NOMO-1 treated with DMSO at 0.1 percent for 48 hours (cell line): ENCODE results near the gene GPHA2.
A peak's percentile ranks its signal among the peaks of the same experiment; 100 is the strongest.
"Not testable (repeated sequence)": the region's sequence is repeated elsewhere in the genome, so short reads cannot be mapped to it uniquely, and the experiment has no call there.

Experiments
- DNase-seq: peaks from one replicate; lab custom pipeline; 2025; ENCODE audit not compliant: unreplicated experiment; lab: John Stamatoyannopoulos, UW

GPHA2 gene, protein sequence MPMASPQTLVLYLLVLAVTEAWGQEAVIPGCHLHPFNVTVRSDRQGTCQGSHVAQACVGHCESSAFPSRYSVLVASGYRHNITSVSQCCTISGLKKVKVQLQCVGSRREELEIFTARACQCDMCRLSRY

DNA sequence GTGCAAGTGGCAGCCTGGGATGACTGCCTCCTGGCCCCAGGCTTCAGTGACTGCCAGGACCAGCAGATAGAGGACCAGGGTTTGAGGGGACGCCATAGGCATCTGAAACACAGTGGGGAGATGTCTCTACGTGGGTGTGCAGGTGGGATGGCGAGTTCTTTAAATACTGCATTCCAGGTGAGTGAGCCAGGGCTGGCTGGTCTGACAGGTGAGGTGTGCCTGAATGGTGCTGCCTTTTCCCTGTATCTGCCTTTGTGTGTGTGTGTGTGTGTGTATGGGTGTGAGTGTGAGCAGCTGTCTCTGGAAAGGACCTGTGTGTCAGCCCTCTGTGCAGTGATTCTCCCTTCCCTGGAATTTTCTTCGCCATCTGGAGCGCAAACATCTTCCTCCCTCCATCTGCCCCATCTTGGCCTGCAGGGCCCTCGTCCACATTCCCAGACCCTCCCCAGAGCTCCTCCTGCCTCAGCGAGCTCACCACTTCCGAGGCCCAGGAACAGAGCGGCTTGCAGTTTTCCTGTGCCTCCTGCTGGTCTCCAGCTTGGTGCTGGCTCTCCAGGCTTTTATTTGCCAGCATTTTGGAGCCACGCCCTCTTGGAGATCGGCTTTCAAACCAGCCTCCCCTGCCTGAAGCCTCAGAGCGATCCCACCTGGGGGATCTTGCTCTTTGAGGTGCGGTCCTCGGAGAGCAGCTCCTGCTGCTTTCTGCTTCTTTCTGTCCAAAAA lies at the start of gene GPHA2:
TSS of gene GPHA2 (minus strand) at position 535 of the 723 bp plus-strand sequence. CDS start at position 102, 433 bp downstream.
- DNase-seq: no peak

DNA sequence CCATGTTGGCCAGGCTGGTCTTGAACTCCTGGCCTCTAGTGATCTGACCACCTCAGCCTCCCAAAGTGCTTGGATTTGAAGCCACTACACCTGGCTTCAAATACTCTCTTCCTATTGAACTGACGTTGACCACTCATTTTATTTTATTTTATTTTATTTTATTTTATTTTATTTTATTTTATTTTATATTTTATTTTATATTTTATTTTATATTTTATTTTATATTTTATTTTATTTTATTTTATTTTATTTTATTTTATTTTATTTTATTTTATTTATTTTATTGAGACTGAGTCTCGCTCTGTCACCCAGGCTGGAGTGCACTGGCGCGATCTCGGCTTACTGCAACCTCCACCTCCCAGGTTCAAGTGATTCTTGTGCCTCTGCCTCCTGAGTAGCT lies 47.6 kb upstream of the GPHA2 start:
- not testable (repeated sequence) for DNase-seq

DNA sequence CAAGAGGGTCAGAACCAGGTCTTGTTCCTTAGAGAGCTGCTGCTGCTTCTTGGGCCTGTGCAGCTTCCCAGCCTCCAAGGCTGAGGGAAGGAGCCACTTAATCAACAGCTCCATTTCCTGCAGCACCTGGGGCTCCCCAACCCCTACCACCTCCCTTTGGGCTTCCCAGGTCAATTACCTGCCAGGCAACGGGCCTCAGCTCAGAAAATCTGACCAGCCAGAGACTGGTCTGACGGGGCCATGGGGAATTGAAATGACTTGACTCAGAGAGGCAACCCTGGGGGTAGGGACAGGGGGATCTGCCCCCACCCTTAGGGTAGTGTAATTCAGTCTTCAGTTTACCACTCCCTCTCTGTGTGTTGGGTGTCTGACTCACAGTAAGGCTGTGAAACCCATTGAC lies 41.0 kb upstream of the GPHA2 start:
- DNase-seq: no peak

DNA sequence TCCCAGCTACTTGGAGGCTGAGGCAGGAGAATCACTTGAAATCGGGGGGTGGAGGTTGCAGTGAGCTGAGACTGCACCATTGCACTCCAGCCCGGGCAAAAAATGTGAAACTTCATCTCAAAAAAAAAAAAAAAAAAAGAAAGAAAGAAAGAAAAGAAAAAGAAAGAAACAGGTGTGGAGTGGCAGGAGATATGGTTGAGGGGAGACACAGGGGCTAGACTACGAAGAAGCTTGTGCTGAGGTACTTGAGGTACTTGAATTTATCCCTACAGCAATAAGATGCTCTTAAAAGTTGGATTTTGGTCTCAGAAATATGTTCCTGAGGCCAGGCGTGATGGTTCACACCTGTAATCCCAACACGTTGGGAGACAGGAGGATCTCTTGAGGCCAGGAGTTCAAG lies 38.4 kb upstream of the GPHA2 start:
- DNase-seq: no peak

DNA sequence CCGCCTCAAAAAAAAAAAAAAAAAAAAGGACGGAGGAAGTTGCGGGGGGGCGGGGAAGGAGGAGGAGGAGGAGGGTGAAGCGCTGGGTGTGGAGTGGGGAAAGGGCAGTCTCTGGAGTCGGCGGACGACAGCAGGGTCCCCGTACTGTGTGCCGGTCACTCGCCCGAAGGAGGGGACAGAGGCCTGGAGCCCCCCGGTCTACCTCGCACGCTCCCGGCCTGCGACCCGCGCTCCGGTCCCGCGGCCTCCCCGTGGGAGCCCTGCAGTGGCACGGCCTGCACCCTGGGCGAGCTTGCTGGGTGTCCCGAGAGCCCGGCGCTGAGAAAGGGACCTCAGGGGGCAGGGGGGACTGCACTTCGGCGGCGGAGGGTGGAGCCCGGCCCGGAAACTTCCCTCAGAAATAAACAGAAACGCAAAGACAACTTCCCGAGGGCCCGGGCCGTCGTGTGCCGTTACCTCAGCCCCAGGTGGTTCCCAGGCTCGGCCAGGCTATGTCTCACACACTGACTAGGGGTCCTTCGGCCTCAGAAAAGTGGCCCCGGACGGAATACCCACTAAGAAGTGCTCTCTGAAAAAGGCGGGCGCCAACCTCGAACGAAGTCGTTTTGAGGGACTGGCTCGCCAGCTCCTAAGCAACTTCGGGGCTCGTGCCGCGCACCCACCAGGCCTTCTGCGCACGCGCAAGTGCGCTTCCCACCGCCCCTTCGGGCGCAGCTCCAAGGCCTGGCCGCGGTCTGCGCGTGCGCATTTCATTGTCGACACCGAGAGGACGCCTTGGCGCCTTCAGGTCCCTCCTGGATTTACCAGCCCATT lies 35.9 kb upstream of the GPHA2 start, which contains the start of gene MAJIN:
TSS of gene MAJIN (minus strand) at position 688 of the 813 bp plus-strand sequence. CDS start 12,703 bp downstream, outside the sequence.
- DNase-seq: peak; percentile 23

DNA sequence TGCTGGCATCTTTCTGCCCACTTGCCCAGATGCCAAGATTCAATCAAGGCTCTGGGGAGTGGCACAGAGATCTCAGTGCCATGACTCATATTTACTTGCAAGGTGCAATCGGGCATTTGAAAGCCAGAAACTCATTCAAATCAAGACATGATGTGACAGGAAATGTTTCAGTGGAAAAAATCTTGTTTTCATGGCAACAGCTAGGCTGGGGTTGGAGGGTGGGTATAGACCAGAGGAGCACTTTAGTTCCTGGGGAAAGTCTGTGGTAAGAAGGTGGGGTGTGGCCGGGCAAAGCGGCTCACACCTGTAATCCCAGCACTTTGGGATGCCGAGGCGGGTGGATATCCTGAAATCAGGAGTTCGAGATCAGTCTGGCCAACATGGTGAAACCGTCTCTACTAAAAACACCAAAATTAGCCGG lies 35.0 kb upstream of the GPHA2 start:
- no peak for DNase-seq

DNA sequence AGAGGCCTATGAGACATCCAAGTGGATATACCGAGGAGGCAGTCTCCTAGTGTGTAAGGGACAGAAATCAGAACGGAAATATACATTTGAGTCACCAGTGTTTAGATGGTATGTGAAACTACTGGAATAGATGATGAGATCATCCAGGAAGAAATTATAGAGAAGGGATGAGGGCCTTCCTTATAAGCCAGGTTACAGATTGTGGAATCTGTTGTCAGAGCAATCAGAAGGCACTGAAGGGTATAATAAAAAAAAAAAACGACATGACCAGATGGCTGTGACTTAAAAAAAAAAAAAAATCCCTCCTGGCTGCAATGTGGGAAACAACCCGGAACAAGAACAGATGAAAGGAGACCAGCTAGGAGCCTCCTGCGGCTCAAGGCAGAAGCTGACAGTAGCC lies 33.5 kb upstream of the GPHA2 start:
- no peak for DNase-seq

DNA sequence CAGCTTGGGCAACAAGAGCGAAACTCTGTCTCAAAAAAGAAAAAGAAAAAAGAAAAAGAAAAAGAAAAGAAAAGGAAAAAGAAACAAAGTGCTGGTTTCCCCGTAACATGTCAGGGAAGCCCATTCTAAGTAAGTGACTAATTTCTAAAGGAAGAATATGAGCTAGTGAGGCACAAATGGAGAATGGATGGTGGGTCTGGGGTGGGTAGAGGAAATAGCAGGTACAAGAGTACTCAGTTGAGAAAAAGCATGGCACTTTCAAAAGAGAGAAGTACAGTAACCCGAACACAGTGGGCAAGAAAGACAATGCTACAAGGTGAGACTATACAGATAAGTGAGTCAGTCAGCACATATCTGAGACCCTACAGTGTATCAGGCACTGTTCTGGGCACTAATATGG lies 31.7 kb upstream of the GPHA2 start:
- DNase-seq: no peak

DNA sequence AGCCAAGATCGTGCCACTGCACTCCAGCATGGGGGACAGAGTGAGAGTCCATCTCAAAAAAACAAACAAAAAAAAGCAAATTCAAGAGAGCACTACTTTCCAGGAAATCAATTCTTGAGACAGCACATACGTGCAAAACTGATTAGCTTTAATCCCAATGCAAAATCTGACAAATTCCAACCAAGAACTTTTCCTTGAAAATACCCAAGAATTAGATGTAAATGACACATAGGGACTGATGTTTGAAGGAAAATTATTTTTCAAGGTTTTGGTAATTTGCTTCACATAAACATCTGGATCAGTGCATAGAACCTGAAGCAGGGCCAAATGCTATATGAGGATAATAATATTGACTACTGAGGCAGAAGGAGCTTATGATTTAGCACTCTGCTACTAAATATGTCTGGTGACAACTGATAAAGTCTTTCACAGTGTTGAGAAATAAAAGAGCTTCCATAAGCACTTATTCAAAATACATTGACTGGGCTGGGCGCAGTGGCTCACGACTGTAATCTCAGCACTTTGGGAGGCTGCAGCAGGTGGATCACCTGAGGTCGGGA lies 27.5 kb upstream of the GPHA2 start:
- DNase-seq: no peak

DNA sequence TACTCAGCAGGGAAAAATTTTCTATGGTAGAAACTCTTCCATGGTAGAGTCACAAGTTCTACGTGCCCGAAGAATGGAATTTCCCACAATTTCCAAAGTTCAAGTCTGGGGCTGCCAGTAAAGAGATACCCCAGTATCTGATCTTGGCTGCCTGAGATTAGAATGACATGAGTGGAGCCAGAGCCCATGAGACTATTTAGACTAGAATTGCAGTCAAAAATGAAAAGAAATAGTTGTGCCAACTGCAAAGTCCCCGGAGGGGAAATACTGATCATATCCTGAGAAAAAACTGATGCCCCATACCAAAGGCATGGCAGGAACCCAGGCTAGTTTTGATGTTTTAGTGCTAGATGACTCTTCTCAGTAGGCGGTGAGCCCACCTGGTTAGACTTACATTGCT lies 25.0 kb upstream of the GPHA2 start:
- no peak for DNase-seq

DNA sequence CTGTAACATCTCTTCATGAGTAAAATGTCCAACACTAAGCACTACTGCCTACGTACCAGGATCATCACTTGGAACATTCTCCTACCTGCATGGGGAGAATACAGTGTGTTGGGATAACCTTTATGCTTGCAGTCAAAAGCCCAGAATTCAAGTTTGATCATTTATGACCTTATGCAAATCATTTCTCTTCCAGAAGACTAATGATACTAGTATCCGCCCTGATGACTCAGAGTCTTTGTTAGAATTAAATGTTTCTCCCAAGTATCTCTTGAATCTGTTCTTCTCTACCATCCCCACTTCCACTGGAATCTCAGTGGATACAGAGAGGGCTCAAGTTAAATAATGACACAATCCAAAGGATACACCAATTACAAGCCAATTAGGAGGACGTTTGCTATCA lies 23.8 kb upstream of the GPHA2 start:
- DNase-seq: no peak

DNA sequence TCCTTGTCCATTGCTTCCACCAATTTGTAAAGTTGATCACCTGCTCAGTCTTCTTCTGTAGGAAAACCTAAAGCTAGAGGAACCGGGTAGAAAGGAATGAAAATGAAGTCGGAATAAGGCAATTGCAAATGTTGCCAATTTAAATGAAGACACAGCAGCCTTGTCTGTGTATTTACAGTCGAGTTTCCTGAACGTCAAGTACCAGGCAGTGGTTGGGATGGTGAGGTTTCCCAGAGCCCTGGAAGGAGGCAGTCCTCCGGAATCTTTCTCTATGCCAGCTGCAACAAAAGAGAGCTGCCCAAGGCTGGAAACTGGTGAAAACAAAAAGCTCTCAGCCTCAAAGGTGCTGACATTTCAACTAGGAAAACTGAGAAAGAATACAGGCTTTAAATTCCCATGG lies 18.5 kb upstream of the GPHA2 start:
- no peak for DNase-seq

DNA sequence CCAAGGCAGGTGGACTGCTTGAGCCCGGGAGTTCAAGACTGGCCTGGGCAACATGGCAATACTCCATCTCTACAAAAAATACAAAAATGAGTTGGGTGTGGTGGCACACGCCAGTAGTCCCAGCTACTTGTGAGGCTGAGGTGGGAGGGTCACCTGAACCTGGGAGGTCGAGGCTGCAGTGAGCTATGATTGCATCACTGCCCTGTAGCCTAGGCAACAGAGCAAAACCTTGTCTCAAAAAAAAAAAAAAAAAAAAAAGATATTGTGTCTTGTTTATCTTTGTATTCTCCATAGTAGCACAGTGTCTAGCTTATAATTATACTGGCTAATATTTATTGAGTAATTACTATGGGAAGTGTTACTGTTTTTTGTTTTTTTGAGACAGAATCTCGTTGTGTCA lies 15.8 kb upstream of the GPHA2 start:
- no peak for DNase-seq

DNA sequence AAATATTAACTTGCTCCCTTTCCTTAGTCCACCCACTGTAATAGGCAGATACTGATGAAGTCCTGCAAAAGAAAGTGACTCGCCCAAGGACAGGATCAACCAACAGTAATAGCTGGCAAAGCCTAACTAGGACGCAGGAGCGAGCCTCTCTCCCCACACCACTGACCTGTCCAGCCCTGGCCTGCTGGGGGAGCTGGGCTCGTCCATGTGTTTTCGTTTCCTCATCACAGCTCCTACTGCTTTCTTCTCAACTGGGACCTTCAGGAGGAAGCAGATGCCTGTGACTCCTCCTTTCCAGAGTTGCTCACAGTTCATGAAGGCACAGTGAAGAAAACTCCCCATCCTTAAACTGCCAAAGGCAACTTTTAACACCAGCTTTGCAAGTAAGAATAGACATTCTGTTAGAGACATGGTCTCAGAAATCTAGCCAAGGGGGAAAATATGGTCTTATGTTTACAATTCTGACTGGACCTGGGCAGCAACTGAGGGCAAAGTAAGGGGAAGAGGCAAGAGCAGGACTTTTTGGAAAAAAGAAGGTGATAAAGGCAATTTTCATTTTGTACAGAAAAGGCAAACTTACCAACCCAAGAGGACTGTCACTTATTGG lies 11.6 kb upstream of the GPHA2 start:
- DNase-seq: no peak

DNA sequence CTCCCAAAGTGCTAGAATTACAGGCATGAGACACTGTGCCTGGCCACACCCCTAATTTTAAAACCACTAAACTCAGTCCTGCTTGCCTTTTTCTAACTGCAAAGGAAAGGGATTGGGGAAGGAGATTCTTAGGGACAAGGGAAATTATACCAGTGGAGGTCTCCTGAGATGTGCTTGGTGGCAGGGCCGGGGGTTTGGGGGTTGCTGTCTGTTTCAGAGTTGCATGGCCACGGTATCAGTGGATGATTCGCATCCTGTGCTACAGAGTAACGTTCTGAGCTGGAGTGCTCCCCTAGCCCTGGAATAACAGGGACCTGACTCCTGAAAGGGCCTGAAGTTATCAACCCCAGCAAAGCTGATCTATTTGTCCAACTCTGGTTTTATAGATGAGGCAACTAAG lies 846 bp upstream of the GPHA2 start:
- no peak for DNase-seq

DNA sequence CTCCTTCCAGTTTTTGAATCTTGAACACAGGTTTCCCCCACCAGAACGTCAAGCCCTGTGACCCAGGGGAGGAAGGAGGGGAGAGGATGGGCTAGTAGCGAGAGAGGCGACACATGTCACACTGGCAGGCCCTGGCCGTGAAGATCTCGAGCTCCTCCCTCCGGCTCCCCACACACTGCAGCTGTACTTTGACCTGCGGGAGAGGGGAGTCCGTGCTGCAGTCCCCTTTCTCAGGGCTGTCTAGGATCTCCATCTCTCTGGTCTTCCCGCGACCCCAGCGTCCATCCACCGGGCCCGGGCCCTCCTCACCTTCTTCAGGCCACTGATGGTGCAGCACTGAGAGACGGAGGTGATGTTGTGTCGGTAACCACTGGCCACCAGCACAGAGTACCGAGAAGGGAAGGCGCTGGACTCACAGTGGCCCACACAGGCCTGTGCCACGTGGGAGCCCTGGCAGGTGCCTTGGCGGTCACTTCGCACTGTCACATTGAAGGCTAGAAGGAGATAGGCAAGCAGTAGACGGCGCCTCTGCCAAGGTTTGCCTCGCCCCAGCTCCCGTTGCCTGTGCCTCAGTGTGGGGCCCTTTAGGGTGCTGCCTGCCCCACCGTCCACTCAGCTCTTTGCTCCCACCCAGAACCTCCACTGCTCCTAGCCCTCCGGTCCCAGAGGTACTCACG lies 873 bp downstream of the GPHA2 start:
- no peak for DNase-seq

DNA sequence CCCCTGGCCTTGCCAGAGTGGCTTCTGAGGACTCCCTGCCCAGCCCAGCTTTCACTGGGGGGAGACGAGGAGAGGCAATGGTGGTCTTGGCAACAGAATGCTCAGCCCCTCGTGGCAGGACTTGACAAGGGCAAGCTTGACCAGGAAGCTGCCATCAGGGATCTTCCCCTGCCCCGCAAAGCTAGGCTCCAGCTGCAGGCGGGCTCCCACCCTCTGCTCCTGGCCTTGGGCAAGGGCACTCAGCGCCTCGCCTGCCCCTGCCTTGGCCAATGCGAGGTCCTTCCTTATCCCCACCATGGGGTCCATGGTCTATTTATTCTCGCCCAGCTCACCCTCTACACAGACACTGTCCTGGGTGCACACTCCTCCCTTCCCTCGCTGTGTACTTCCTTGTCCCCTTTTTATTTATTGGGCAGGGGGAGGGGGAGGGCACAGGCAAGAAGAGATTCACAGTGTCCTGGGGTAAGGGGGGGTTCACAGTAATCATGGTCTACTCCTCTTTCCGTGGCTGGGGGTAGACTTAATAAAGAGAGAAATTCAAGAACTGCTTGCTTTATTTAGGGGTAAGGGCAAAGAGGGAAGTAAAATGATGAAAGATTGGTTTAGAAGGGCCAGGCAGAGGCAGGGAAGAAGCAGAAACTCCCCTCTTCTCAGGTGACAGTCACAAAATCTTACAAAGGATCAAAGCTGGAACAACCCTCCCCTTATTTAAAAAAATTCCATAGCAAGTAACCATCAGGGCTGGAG lies 1.6 kb downstream of the GPHA2 start:
- peak; percentile 16 for DNase-seq

DNA sequence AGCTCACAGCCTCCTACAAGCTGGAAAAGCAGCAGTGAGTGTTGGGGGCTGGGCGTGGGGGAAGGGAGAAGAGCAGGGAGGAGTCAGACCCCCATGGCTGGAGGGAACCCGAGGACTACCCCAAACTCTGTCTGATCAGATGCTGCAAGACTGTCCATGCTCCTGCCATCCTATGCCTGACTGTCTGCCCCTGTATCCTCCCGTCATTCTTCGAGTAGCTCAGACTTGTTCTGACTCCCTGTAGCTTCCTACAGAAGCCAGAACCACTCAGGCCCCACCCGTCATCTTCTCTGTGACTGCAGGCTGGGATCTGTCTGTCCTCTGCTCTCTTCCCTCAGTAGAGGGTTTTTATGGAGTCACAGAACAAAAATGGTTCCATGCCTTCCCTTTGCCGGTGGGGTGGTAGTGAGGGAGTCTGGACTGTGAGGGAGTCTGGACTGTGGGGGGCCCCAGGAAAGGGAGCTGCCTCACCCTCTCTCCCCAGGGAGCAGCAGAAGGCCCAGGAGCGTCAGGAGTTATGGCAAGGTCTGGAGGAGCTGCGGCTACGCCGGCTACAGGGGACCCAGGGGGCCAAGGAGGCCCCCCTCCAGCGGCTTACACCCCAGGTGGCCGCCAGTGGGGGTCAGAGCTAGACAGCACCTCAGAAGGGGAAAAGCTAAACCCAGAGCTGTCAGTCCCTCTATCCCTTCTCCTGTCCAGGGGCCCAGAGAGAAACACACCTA lies 2.3 kb downstream of the GPHA2 start:
- DNase-seq: no peak

DNA sequence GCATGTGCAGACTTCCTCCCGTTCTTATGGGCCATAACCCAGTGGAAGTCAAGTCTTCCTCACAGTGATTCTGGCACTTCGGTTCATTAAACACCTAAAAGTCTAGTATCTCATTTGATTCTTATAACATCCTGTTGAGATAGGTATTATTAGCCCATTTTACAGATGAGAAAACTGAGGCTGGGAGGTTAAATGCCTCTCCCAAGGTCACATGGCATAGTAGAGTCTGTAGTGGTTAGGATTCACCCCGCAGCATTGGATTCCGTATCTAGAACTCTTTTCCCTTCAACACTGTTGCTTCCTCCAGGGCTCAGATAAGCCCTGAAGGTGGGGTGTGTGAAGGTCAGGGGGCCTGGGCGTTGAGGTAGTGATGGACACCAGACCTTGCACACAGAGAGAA lies 3.4 kb downstream of the GPHA2 start:
- no peak for DNase-seq
